GM12801 (cell line): ENCODE measurements around the gene DENND1A.

Experiments used
- CTCF ChIP-seq: IDR thresholded peaks from one replicate; pipeline ENCODE4 v1.5.1; 2011; ENCODE audit warnings: control low read depth; ENCODE audit not compliant: insufficient read length; ENCODE audit errors: extremely low read depth

Gene DENND1A

GRCh38 chr9:123342247-123342646 lies 587.7 kb downstream of the DENND1A start:
- TF ChIP-seq CTCF: no peak

GRCh38 chr9:123341816-123342215 lies 588.1 kb downstream of the DENND1A start:
- no peak for TF ChIP-seq CTCF

GRCh38 chr9:123339666-123340510 lies 590.0 kb downstream of the DENND1A start:
- TF ChIP-seq CTCF: no peak

GRCh38 chr9:123338710-123339665 lies 590.9 kb downstream of the DENND1A start:
- no peak for TF ChIP-seq CTCF

- TF ChIP-seq CTCF: no peak
These were observed 592.0 kb downstream of the DENND1A start for GRCh38 chr9:123337971-123338370.

- TF ChIP-seq CTCF: no peak
These were observed 593.0 kb downstream of the DENND1A start for GRCh38 chr9:123336959-123337358.

GRCh38 chr9:123336449-123336848 lies 593.5 kb downstream of the DENND1A start:
- no peak for TF ChIP-seq CTCF
